LNCaP clone FGC (cell line): ENCODE results near the gene OR2S2.
"Not testable (repeated sequence)": the region's sequence is repeated elsewhere in the genome, so short reads cannot be mapped to it uniquely, and the experiment has no call there.

Source experiments
- DNase-seq: peaks from one replicate; pipeline ENCODE4 v3.0.0-alpha.2; 2011; ENCODE audit warnings: low read depth
- H3K4me3 ChIP-seq: 2 replicates; pipeline ENCODE4 v1.5.1; 2011; ENCODE audit warnings: mild to moderate bottlenecking, low read depth, low read length, control low read depth
- TF ChIP-seq, protein P1 (sequence below): IDR thresholded peaks from 2 replicates; pipeline ENCODE4 v1.5.1; 2012; ENCODE audit warnings: mild to moderate bottlenecking; ENCODE audit not compliant: control insufficient read depth, insufficient read depth; ENCODE audit errors: extremely low read depth

Gene OR2S2

GRCh38 chr9:35940458-35941407 lies 17.2 kb downstream of the OR2S2 start:
- H3K4me3 ChIP-seq: no peak overlapping the region
- TF ChIP-seq, protein P1, sequence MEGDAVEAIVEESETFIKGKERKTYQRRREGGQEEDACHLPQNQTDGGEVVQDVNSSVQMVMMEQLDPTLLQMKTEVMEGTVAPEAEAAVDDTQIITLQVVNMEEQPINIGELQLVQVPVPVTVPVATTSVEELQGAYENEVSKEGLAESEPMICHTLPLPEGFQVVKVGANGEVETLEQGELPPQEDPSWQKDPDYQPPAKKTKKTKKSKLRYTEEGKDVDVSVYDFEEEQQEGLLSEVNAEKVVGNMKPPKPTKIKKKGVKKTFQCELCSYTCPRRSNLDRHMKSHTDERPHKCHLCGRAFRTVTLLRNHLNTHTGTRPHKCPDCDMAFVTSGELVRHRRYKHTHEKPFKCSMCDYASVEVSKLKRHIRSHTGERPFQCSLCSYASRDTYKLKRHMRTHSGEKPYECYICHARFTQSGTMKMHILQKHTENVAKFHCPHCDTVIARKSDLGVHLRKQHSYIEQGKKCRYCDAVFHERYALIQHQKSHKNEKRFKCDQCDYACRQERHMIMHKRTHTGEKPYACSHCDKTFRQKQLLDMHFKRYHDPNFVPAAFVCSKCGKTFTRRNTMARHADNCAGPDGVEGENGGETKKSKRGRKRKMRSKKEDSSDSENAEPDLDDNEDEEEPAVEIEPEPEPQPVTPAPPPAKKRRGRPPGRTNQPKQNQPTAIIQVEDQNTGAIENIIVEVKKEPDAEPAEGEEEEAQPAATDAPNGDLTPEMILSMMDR: no peak
- DNase-seq: no peak

- DNase-seq: no peak
- TF ChIP-seq, protein P1: no peak
- no peak overlapping the region for H3K4me3 ChIP-seq
Measured at GRCh38 chr9:35939679-35940250, 18.2 kb downstream of the OR2S2 start.

DNA sequence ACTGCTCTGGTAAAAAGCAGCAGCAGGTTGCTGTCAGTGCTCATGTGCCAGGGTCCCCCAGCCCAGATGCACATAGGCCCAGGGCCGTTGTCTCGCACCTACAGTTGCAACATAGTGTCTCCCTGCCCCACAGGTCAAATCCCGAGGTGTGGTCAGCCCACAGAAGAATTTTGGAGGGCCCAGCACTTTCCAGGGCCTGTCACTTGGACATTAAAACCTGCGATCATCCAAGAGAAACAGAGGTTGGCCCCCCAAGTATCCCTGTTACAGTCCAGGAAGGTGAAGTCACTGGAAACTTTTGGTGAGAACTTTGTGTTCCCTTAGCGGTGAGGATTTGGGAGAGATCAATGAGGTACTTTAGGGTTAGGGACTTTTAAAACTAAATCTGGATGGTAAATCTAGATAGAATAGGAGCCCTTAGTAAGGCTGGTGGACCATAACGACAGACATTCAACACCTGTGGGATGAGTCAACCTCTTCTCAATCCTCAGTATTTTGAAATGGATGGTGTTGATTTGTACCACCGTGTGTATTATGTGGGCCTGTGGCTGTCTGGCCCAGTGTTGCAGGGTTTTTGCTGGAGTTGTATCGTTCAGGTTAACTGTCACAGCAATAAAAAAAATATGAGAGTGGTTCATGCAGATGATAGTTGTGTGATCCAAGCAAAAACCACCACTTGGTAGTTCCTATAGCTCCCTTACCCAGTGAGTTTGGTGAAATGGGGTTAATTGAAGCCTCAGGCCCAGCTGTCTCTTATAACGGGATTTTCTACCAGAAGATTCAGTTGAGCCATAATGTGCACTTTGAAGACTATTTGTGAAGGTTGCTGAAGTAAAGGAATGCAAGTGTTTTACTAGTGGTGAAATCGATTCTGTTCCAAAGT lies 19.2 kb downstream of the OR2S2 start:
- no peak for DNase-seq
- TF ChIP-seq, protein P1: no peak
- H3K4me3 ChIP-seq: no peak overlapping the region

GRCh38 chr9:35937227-35937626 lies 20.7 kb downstream of the OR2S2 start:
- TF ChIP-seq, protein P1: no peak
- no peak for DNase-seq
- H3K4me3 ChIP-seq: no peak overlapping the region

DNA sequence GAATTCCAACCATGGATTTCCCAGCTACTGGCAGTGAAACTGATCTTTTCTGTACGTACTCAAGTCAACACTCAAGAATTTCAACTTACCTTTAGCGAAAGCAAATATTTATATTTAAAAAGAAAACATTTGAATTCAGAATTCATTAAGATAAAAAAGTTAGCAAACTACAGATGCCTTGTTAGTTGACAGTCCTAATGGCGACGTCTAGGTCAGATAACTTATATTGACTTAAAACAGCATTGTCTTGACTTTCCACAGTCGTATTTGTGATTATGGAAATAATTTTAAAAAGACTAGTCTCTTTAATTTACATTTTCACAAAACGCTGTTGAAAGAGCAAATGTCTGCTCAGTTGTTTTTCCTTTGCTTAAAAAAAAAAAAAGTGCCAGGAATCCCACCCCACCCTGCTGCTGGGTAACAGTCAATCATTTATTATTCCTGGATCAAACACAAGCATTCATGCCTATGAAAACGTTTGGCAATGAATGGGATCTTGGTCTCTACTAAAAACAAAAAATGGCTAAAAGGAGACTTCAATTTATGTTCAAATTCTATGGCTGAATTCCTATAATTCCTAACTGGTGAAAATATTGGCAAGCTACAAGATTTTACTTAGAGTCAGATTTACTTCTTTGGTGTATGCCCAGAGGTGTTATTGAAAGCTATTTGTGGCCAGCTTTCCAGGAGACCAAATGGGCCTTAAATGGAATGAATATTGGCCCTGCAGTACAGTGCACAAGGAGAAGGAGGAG lies 22.0 kb downstream of the OR2S2 start:
- H3K4me3 ChIP-seq: no peak overlapping the region
- DNase-seq: no peak
- TF ChIP-seq, protein P1: no peak

- TF ChIP-seq, protein P1: no peak
- no peak overlapping the region for H3K4me3 ChIP-seq
- DNase-seq: no peak
Measured at GRCh38 chr9:35935261-35935660, 22.7 kb downstream of the OR2S2 start.

GRCh38 chr9:35934069-35934468 lies 23.9 kb downstream of the OR2S2 start:
- H3K4me3 ChIP-seq, DNase-seq: not testable (repeated sequence)
